Gastrocnemius medialis (tissue), 4 donors: ENCODE data around the gene FAM3C.
"Not testable (repeated sequence)": the region's sequence is repeated elsewhere in the genome, so short reads cannot be mapped to it uniquely, and the experiment has no call there.

Experiments used
- POLR2A ChIP-seq, 2 donors: fragments of 450-650 bp; IDR thresholded peaks; one replicate each; pipeline ENCODE4 v1.6.1; 2017; ENCODE audit warnings: antibody characterized with exemption in 2 of 2, mild to moderate bottlenecking in 2 of 2, moderate library complexity in 2 of 2
- TF ChIP-seq, protein P1 (sequence below), 5 experiments: fragments of 450-650 bp in 3 of 5; fragments of 200-600 bp in 2 of 5; sonication (generic) in 2 of 5; IDR thresholded peaks in 4 of 5; conservative IDR thresholded peaks in 1 of 5; 1 replicate in 4 of 5; 2 replicates in 1 of 5; pipeline ENCODE4 v1.5.1; 2016 to 2019; ENCODE audit warnings: antibody characterized with exemption in 5 of 5, mild to moderate bottlenecking in 3 of 5, moderate library complexity in 3 of 5

DNA sequence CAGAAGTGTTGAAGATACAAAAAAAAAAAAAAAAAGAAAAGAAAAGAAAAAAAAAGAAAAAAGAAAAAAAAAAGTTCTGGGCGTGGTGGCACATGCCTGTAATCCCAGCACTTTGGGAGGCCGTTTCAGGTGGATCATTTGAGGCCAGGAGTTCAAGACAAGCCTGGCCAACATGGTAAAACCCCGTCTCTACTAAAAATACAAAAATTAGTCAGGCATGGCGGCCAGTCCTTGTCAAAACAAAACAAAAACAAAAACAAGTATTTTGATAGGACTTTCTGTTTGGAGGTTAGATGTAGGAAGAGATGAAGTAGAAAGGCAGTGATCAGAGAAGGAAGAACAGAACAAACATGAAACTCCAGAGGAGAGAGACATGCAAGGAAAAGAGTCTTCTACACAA is 36.4 kb upstream of the FAM3C start:
- TF ChIP-seq, protein P1, sequence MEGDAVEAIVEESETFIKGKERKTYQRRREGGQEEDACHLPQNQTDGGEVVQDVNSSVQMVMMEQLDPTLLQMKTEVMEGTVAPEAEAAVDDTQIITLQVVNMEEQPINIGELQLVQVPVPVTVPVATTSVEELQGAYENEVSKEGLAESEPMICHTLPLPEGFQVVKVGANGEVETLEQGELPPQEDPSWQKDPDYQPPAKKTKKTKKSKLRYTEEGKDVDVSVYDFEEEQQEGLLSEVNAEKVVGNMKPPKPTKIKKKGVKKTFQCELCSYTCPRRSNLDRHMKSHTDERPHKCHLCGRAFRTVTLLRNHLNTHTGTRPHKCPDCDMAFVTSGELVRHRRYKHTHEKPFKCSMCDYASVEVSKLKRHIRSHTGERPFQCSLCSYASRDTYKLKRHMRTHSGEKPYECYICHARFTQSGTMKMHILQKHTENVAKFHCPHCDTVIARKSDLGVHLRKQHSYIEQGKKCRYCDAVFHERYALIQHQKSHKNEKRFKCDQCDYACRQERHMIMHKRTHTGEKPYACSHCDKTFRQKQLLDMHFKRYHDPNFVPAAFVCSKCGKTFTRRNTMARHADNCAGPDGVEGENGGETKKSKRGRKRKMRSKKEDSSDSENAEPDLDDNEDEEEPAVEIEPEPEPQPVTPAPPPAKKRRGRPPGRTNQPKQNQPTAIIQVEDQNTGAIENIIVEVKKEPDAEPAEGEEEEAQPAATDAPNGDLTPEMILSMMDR (IDR thresholded peaks at IDR 0.05 in 4 of 5, conservative IDR thresholded peaks at IDR 0.05 in 1 of 5): not testable (repeated sequence)
- TF ChIP-seq POLR2A (IDR thresholded peaks at IDR 0.05): not testable (repeated sequence)
